HG03159 (cell line): Measurements from ENCODE around the gene NKAIN1.

Experiments used
- ATAC-seq: cut with Tn5 transposase; IDR thresholded peaks from one replicate; pipeline ENCODE4 v1.9.1; 2021; ENCODE audit warnings: mild to moderate bottlenecking, moderate library complexity; ENCODE audit not compliant: unreplicated experiment

The NKAIN1 gene

GRCh38 chr1:31234123-31234708 lies 5.5 kb downstream of the NKAIN1 start:
- no peak for ATAC-seq

- no peak for ATAC-seq
Observed at GRCh38 chr1:31232689-31233088, 7.0 kb downstream of the NKAIN1 start.

GRCh38 chr1:31231802-31232201 lies 7.9 kb downstream of the NKAIN1 start:
- ATAC-seq: no peak

GRCh38 chr1:31230378-31230777 lies 9.3 kb downstream of the NKAIN1 start:
- ATAC-seq: no peak

- no peak for ATAC-seq
Observed at GRCh38 chr1:31228986-31229385, 10.7 kb downstream of the NKAIN1 start.

GRCh38 chr1:31227891-31228568 lies 11.7 kb downstream of the NKAIN1 start:
- no peak for ATAC-seq

GRCh38 chr1:31224068-31224467 lies 15.6 kb downstream of the NKAIN1 start:
- ATAC-seq: no peak

GRCh38 chr1:31222176-31222575 lies 17.5 kb downstream of the NKAIN1 start:
- no peak for ATAC-seq

- ATAC-seq: no peak
Observed at GRCh38 chr1:31221072-31221471, 18.6 kb downstream of the NKAIN1 start.

GRCh38 chr1:31219489-31219888 lies 20.2 kb downstream of the NKAIN1 start:
- ATAC-seq: no peak

- no peak for ATAC-seq
Observed at GRCh38 chr1:31218705-31219104, 21.0 kb downstream of the NKAIN1 start.

- no peak for ATAC-seq
Observed at GRCh38 chr1:31216016-31216415, 23.7 kb downstream of the NKAIN1 start.

GRCh38 chr1:31215065-31215570 lies 24.6 kb downstream of the NKAIN1 start:
- ATAC-seq: no peak

GRCh38 chr1:31214316-31215064 lies 25.2 kb downstream of the NKAIN1 start:
- ATAC-seq: no peak

GRCh38 chr1:31208361-31208945 lies 31.2 kb downstream of the NKAIN1 start:
- ATAC-seq: no peak

GRCh38 chr1:31207569-31207968 lies 32.1 kb downstream of the NKAIN1 start:
- ATAC-seq: no peak

- no peak for ATAC-seq
Observed at GRCh38 chr1:31207046-31207445, 32.6 kb downstream of the NKAIN1 start.

- no peak for ATAC-seq
Observed at GRCh38 chr1:31203215-31203614, 36.5 kb downstream of the NKAIN1 start.

GRCh38 chr1:31201931-31202360 lies 37.7 kb downstream of the NKAIN1 start:
- ATAC-seq: no peak

GRCh38 chr1:31199949-31200348 lies 39.7 kb downstream of the NKAIN1 start:
- ATAC-seq: no peak

GRCh38 chr1:31199236-31199790 lies 40.4 kb downstream of the NKAIN1 start:
- no peak for ATAC-seq
